K562 (cell line): Measurements from ENCODE around the gene SKAP1. TPM values are rescaled to one million over a fixed set of nuclear protein-coding genes. Genes with fewer than 3 reads are reported as not detected.
"Not testable (repeated sequence)": the region's sequence is repeated elsewhere in the genome, so short reads cannot be mapped to it uniquely, and the experiment has no call there.

Experiments
- ATAC-seq: fragments of 200-7000 bp; cut with Tn5 transposase; 3 replicates; pipeline ENCODE4 v1.9.1; 2020; ENCODE audit warnings: moderate library complexity
- BruUV-seq: library from RNA; stranded (reverse); fragments of 400-500 nt; replicated peaks from 2 replicates; lab custom pipeline; 2021; lab: Mats Ljungman, UMichigan
- CTCF ChIA-PET: fragments of 300-600 bp; formaldehyde crosslinking; extraction: SDS; loops from one replicate; lab custom pipeline; 2021; ENCODE audit warnings: low intra/inter-chr PET ratio; lab: Yijun Ruan, JAX
- POLR2A ChIA-PET: fragments of 300-600, 350-650 bp; sonication (Branson Sonifier 250); formaldehyde crosslinking; extraction: SDS; loops from one replicate; lab custom pipeline; 2021; ENCODE audit warnings: antibody characterized with exemption, inconsistent platforms; lab: Yijun Ruan, JAX
- DNase-seq, 4 experiments: peaks; one replicate each; pipeline versions ENCODE4 v3.0.0 to v3.0.0-alpha.2; 2011 to 2018; ENCODE audit warnings: low spot score in 3 of 4, mixed read lengths in 3 of 4; ENCODE audit errors: extremely low read depth in 1 of 4
- FAIRE-seq: peaks from 2 replicates; lab custom pipeline; 2011; peaks lifted over from hg19 to GRCh38; lab: Jason Lieb, UNC
- H2AFZ ChIP-seq: 2 replicates; pipeline ENCODE4 v1.6.0; 2011; ENCODE audit warnings: low read depth, low read length, control low read depth, inconsistent platforms
- H3K27ac ChIP-seq: fragments of 200-600 bp; 3 replicates; pipeline ENCODE4 v1.8.0; 2011; ENCODE audit warnings: low read depth, mild to moderate bottlenecking, control low read depth, inconsistent platforms, low read length, moderate library complexity, mixed read lengths; ENCODE audit errors: extremely low read depth
- H3K27me3 ChIP-seq, 2 experiments: fragments of 300-600 bp in 1 of 2; 2 replicates in 1 of 2; 3 replicates in 1 of 2; pipeline versions ENCODE4 v1.6.0 to v1.8.0; 2011; ENCODE audit warnings: inconsistent platforms in 2 of 2, low read length in 2 of 2, mild to moderate bottlenecking in 1 of 2, mixed read lengths in 1 of 2, moderate library complexity in 1 of 2; ENCODE audit not compliant: control insufficient read depth in 2 of 2, insufficient read depth in 2 of 2
- H3K36me3 ChIP-seq: fragments of 300-600 bp; 3 replicates; pipeline ENCODE4 v1.8.0; 2011; ENCODE audit warnings: mild to moderate bottlenecking, low read length, inconsistent platforms; ENCODE audit not compliant: control insufficient read depth, insufficient read depth
- H3K4me1 ChIP-seq, 2 experiments: fragments of 200-600 bp in 1 of 2; replicated peaks in 1 of 2; 2 replicates in 1 of 2; 3 replicates in 1 of 2; pipeline versions ENCODE4 v1.5.1 to v1.8.0; 2011; ENCODE audit warnings: inconsistent platforms in 2 of 2, low read length in 2 of 2, mild to moderate bottlenecking in 1 of 2, mixed read lengths in 1 of 2, moderate library complexity in 1 of 2; ENCODE audit not compliant: control insufficient read depth in 2 of 2, insufficient read depth in 2 of 2
- H3K4me2 ChIP-seq: 2 replicates; pipeline ENCODE4 v1.6.1; 2011; ENCODE audit warnings: low read length, control low read depth, inconsistent platforms, mixed read lengths; ENCODE audit not compliant: insufficient read depth
- H3K4me3 ChIP-seq: fragments of 200-600 bp; sonication (generic), shearing (Covaris generic); 2 replicates; pipeline ENCODE4 v1.5.1; 2016; ENCODE audit warnings: control low read depth, inconsistent platforms
- H3K79me2 ChIP-seq: fragments of 200-600 bp; 3 replicates; pipeline ENCODE4 v1.8.0; 2011; ENCODE audit warnings: low read length, inconsistent platforms; ENCODE audit not compliant: control insufficient read depth, insufficient read depth
- H3K9ac ChIP-seq, 2 experiments: 2 replicates each; pipeline versions ENCODE4 v1.6.0 to v1.6.1; 2011; ENCODE audit warnings: low read depth in 2 of 2, low read length in 2 of 2, control low read depth in 1 of 2, inconsistent platforms in 1 of 2, mild to moderate bottlenecking in 1 of 2, mixed read lengths in 1 of 2; ENCODE audit not compliant: insufficient read depth in 1 of 2
- H3K9me1 ChIP-seq: one replicate; pipeline ENCODE4 v1.6.0; 2011; ENCODE audit warnings: inconsistent platforms, mild to moderate bottlenecking, low read length, moderate library complexity; ENCODE audit not compliant: control insufficient read depth, insufficient read depth
- H3K9me3 ChIP-seq: replicated peaks from 2 replicates; pipeline ENCODE4 v1.5.1; 2011; ENCODE audit warnings: low read depth, low read length, inconsistent platforms; ENCODE audit not compliant: control insufficient read depth, insufficient read depth
- H4K20me1 ChIP-seq: replicated peaks from 2 replicates; pipeline ENCODE4 v1.6.1; 2011; ENCODE audit warnings: low read length, inconsistent platforms, mixed read lengths; ENCODE audit not compliant: control insufficient read depth, insufficient read depth
- AFF1 ChIP-seq, 2 experiments: fragments of 450-650 bp; IDR thresholded peaks; 2 replicates each; pipeline ENCODE4 v1.6.1; 2018; ENCODE audit warnings: mild to moderate bottlenecking in 2 of 2, low read depth in 1 of 2; ENCODE audit not compliant: partially characterized antibody in 2 of 2
- ATF1 ChIP-seq, 2 experiments: fragments of 450-650 bp in 1 of 2; IDR thresholded peaks; 2 replicates each; pipeline ENCODE4 v1.6.1; 2016; ENCODE audit warnings: missing compliant biosample characterization in 1 of 2, missing genetic modification characterization in 1 of 2
- C11orf30 ChIP-seq: fragments of 450-650 bp; IDR thresholded peaks from 2 replicates; pipeline ENCODE4 v1.6.1; 2016; ENCODE audit warnings: low read depth, mild to moderate bottlenecking
- FOSL1 ChIP-seq: fragments of 200-800 bp; sonication (Bioruptor generic); conservative IDR thresholded peaks from 2 replicates; pipeline ENCODE4 v1.6.1; 2016; ENCODE audit warnings: missing genetic modification characterization, missing compliant biosample characterization
- HDAC3 ChIP-seq: fragments of 450-650 bp; IDR thresholded peaks from 2 replicates; pipeline ENCODE4 v1.6.1; 2018; ENCODE audit warnings: borderline replicate concordance, mild to moderate bottlenecking, moderate library complexity; ENCODE audit not compliant: partially characterized antibody
- MTA1 ChIP-seq: fragments of 450-650 bp; IDR thresholded peaks from 2 replicates; pipeline ENCODE4 v1.6.1; 2017; ENCODE audit warnings: borderline replicate concordance
- PKNOX1 ChIP-seq: fragments of 450-650 bp; IDR thresholded peaks from 2 replicates; pipeline ENCODE4 v1.6.1; 2016
- POLR2G ChIP-seq: fragments of 200-400 bp; formaldehyde crosslinking; IDR thresholded peaks from 2 replicates; pipeline ENCODE4 v1.6.1; 2017; ENCODE audit warnings: low read depth, mild to moderate bottlenecking, antibody characterized with exemption, low read length, moderate library complexity
- RCOR1 ChIP-seq, 2 experiments: IDR thresholded peaks; 2 replicates each; pipeline ENCODE4 v1.6.1; 2012; ENCODE audit warnings: low read depth in 2 of 2, low read length in 2 of 2, borderline replicate concordance in 1 of 2, improper control_type of control experiment in 1 of 2
- SMAD3 ChIP-seq: fragments of 450-650 bp; formaldehyde crosslinking; conservative IDR thresholded peaks from 2 replicates; pipeline ENCODE4 v1.4.0; 2020; ENCODE audit warnings: mild to moderate bottlenecking
- TCF3 ChIP-seq: sonication (generic); formaldehyde crosslinking; IDR thresholded peaks from 2 replicates; pipeline ENCODE4 v1.4.0; 2020; ENCODE audit warnings: mild to moderate bottlenecking, missing genetic modification reagents
- TEAD1 ChIP-seq, 2 experiments: fragments of 450-650 bp in 1 of 2; sonication (generic) in 1 of 2; formaldehyde crosslinking; IDR thresholded peaks; 2 replicates each; pipeline versions ENCODE4 v1.4.0 to v1.8.0; 2020 to 2022; ENCODE audit warnings: mild to moderate bottlenecking in 2 of 2, missing genetic modification reagents in 1 of 2
- ZBTB9 ChIP-seq: fragments of 450-650 bp; formaldehyde crosslinking; IDR thresholded peaks from 2 replicates; pipeline ENCODE4 v1.4.0; 2020; ENCODE audit warnings: mild to moderate bottlenecking, moderate library complexity
- whole genome bisulfite sequencing: fragments of 100-300 bp; shearing (Covaris generic); methylation state at CpG from one replicate; pipeline ENCODE4 v1.1.6; 2016; ENCODE audit warnings: low coverage, mixed read lengths; ENCODE audit not compliant: insufficient coverage; ENCODE audit errors: missing lambda C conversion rate; 5-methylcytosine and 5-hydroxymethylcytosine counted together
- in situ Hi-C: fragments of 300-500 bp; cut with MboI; formaldehyde crosslinking; loops from 4 replicates; pipeline ENCODE4 v1.15.0; 2018; ENCODE audit warnings: inconsistent platforms, mixed read lengths
- intact Hi-C: fragments of 100-400 bp; cut with micrococcal nuclease; formaldehyde crosslinking; loops from 2 replicates; pipeline ENCODE4 v1.14.2; 2022
- polyA plus RNA-seq, 8 experiments: library from polyadenylated mRNA; depleted of rRNA in 4 of 8; stranded (reverse) in 5 of 8; unstranded in 3 of 8; fragments of >200 nt; fragmentation: Nextera tagmentation in 2 of 8; fragmentation: Illumina TruSeq in 1 of 8; extraction: Ambion mirVana in 2 of 8; extraction: Trizol in 1 of 8; gene quantifications; 2 replicates each; pipeline versions ENCODE4 v1.2.1 to v1.2.3, GENCODE V29; 2011 to 2014; ENCODE audit warnings: inconsistent platforms in 1 of 8, missing spikeins in 1 of 8
- total RNA-seq, 7 experiments: library from RNA; depleted of rRNA in 6 of 7; stranded (reverse); fragments of >200 nt in 6 of 7; fragmentation: Illumina TruSeq in 2 of 7; extraction: Trizol in 2 of 7; gene quantifications; 2 replicates each; pipeline versions ENCODE4 v1.2.1 to v1.2.3, GENCODE V29; 2011 to 2021; ENCODE audit warnings: low replicate concordance in 1 of 7

The SKAP1 gene
- total and polyA plus RNA-seq, 9 of the 15 experiments (the other 6 are each of a cell fraction or from before 2014, with no cell fraction given), result 0.06 to 0.80 (median 0.10) TPM; not detected in 4

GRCh38 chr17:48360861-48361633 is 69.0 kb downstream of the SKAP1 start:
- ATAC-seq (peak; percentile 95), DNase-seq (peak in 2 of 4 experiments; percentile 22 to 48)
- peak overlapping the region; percentile 27; the same call in 1 of the 3 replicates for H3K27ac ChIP-seq
- H3K4me1 ChIP-seq, result peaks cover 0 to 13% of the 10 kb centered on the region in 2 experiments; a peak in 3 of 5 replicates
- peak overlapping the region; percentile 54; the same call in 1 of the 2 replicates for H2AFZ ChIP-seq
- 29% methylated on average over 8 of the region's 11 CpGs for WGBS
- H3K27me3 ChIP-seq; intact Hi-C loops; H3K36me3 ChIP-seq; H3K9me3 ChIP-seq; FAIRE-seq; H3K4me3 ChIP-seq; H3K79me2 ChIP-seq; in situ Hi-C loops; H3K4me2 ChIP-seq; BruUV-seq; H4K20me1 ChIP-seq; H3K9me1 ChIP-seq; TF ChIP-seq ATF1 (CRISPR knock-in tag; IDR thresholded peaks at IDR 0.05): not testable (repeated sequence)
- peak overlapping the region in 1 of 2 experiments; percentile 30; a peak in 1 of 4 replicates for H3K9ac ChIP-seq
- CTCF ChIA-PET, result interaction anchor here (0.7 to 1.2 kb wide), 2 partner anchors 9 to 223 kb away, joined by 3 to 5 read pairs; no protein-coding TSS in a partner anchor
- POLR2A ChIA-PET, result interaction anchor here (0.9 to 3.3 kb wide), 3 partner anchors 17 to 279 kb away, joined by 3 to 14 read pairs (median 3); no protein-coding TSS in a partner anchor
- TF ChIP-seq RCOR1 (IDR thresholded peaks at IDR 0.05; ENCODE audit: borderline replicate concordance in 1 of 2, low read depth in 2 of 2, low read length in 2 of 2) (peak in 1 of 2 experiments; percentile 70; a peak in 2 of 4 replicates), ZBTB9 (CRISPR knock-in tag) (peak; percentile 71; the same call in 1 of the 2 replicates), FOSL1 (peak; percentile 59), SMAD3 (CRISPR knock-in tag) (peak; percentile 77; the same call in 1 of the 2 replicates), PKNOX1 (peak; percentile 25; the same call in 1 of the 2 replicates), TEAD1 (CRISPR knock-in tag; IDR thresholded peaks at IDR 0.05) (peak in 1 of 2 experiments; percentile 44; a peak in 1 of 4 replicates), ATF1 (tag; IDR thresholded peaks at IDR 0.05) (peak; percentile 38; the same call in 1 of the 2 replicates), HDAC3 (peak; percentile 68), AFF1 (IDR thresholded peaks at IDR 0.05; ENCODE audit: low read depth in 1 of 2, partially characterized antibody in 2 of 2) (peak in 1 of 2 experiments; percentile 59), TCF3 (CRISPR knock-in tag) (peak; percentile 56), POLR2G (peak; percentile 34; the same call in 1 of the 2 replicates), C11orf30 (peak; percentile 4; the same call in 1 of the 2 replicates), MTA1 (peak; percentile 11; the same call in 1 of the 2 replicates)
